BLaER1 treated with 17β-estradiol and CSF1 and Interleukin-3, amounts not matched to agents 10 nM and 100 nM (cell line): ENCODE measurements around the gene RCC2.

Source experiments
- H3K27ac ChIP-seq, 11 experiments: shearing (Covaris generic); formaldehyde crosslinking; 2 replicates each; pipeline ENCODE4 v1.8.1; 2022
- H3K27me3 ChIP-seq, 11 experiments: shearing (Covaris generic); formaldehyde crosslinking; 2 replicates each; pipeline ENCODE4 v1.8.1; 2022
- H3K36me3 ChIP-seq, 11 experiments: shearing (Covaris generic); formaldehyde crosslinking; 2 replicates each; pipeline ENCODE4 v1.8.1; 2022
- H3K4me1 ChIP-seq, 10 experiments: shearing (Covaris generic); formaldehyde crosslinking; 2 replicates each; pipeline ENCODE4 v1.8.1; 2022
- H3K4me2 ChIP-seq, 11 experiments: shearing (Covaris generic); formaldehyde crosslinking; 2 replicates each; pipeline ENCODE4 v1.8.1; 2022
- H3K4me3 ChIP-seq, 10 experiments: shearing (Covaris generic); formaldehyde crosslinking; 2 replicates each; pipeline ENCODE4 v1.8.1; 2022
- H3K9ac ChIP-seq, 11 experiments: shearing (Covaris generic); formaldehyde crosslinking; 2 replicates each; pipeline ENCODE4 v1.8.1; 2022
- H3K9me3 ChIP-seq, 11 experiments: shearing (Covaris generic); formaldehyde crosslinking; replicated peaks in 1 of 11; 2 replicates each; pipeline ENCODE4 v1.8.1; 2022
- H4K20me1 ChIP-seq, 11 experiments: shearing (Covaris generic); formaldehyde crosslinking; 2 replicates each; pipeline ENCODE4 v1.8.1; 2022
- Cebpa-rat ChIP-seq, 11 experiments: shearing (Covaris generic); IDR thresholded peaks; 2 replicates each; pipeline ENCODE4 v1.8.1; 2022

RCC2 gene

GRCh38 chr1:17405898-17406759 lies 33.3 kb downstream of the RCC2 start:
- H3K27me3 ChIP-seq: no peaks in the 10 kb centered on the region
- peaks cover 44 to 60% (median 54%) of the 10 kb centered on the region in 11 experiments for H3K36me3 ChIP-seq
- H3K9me3 ChIP-seq: no peaks in the 10 kb centered on the region
- H3K27ac ChIP-seq: no peak overlapping the region
- no peak overlapping the region for H3K4me2 ChIP-seq
- no peak overlapping the region for H3K9ac ChIP-seq
- peaks cover 0 to 15% (median 0%) of the 10 kb centered on the region in 10 experiments; a peak in 6 of 20 replicates for H3K4me1 ChIP-seq
- peaks cover 31 to 98% (median 78%) of the 10 kb centered on the region in 11 experiments; a peak in 21 of 22 replicates for H4K20me1 ChIP-seq
- H3K4me3 ChIP-seq: no peak overlapping the region
- TF ChIP-seq Cebpa-rat (IDR thresholded peaks at IDR 0.05): no peak

GRCh38 chr1:17404820-17405219 lies 34.7 kb downstream of the RCC2 start:
- Histone ChIP-seq H3K27ac (peak overlapping the region in 1 of 11 experiments; percentile 23; a peak in 2 of 22 replicates), H3K4me2 (no peak overlapping the region), H3K4me3 (no peak overlapping the region), H3K4me1 (peaks cover 0 to 15% (median 0%) of the 10 kb centered on the region in 10 experiments; a peak in 6 of 20 replicates), H3K36me3 (peaks cover 31 to 47% (median 41%) of the 10 kb centered on the region in 11 experiments), H3K9me3 (no peaks in the 10 kb centered on the region), H3K9ac (no peak overlapping the region; a peak in 1 of 22 replicates), H3K27me3 (no peaks in the 10 kb centered on the region), H4K20me1 (peaks cover 18 to 88% (median 65%) of the 10 kb centered on the region in 11 experiments; a peak in 21 of 22 replicates)
- no peak for TF ChIP-seq Cebpa-rat (IDR thresholded peaks at IDR 0.05)

GRCh38 chr1:17404034-17404684 lies 35.3 kb downstream of the RCC2 start:
- no peak for TF ChIP-seq Cebpa-rat (IDR thresholded peaks at IDR 0.05)
- Histone ChIP-seq H3K4me2 (no peak overlapping the region), H3K9me3 (no peaks in the 10 kb centered on the region), H3K4me3 (no peak overlapping the region), H3K4me1 (peaks cover 0 to 15% (median 0%) of the 10 kb centered on the region in 10 experiments; a peak in 6 of 20 replicates), H3K27ac (no peak overlapping the region), H4K20me1 (peaks cover 11 to 82% (median 58%) of the 10 kb centered on the region in 11 experiments; a peak in 21 of 22 replicates), H3K9ac (no peak overlapping the region), H3K27me3 (no peaks in the 10 kb centered on the region), H3K36me3 (peaks cover 24 to 40% (median 35%) of the 10 kb centered on the region in 11 experiments)

GRCh38 chr1:17403081-17403480 lies 36.4 kb downstream of the RCC2 start:
- Histone ChIP-seq H3K9me3 (no peaks in the 10 kb centered on the region), H3K4me3 (no peak overlapping the region), H3K9ac (no peak overlapping the region), H3K27me3 (no peaks in the 10 kb centered on the region), H3K4me1 (peaks cover 0 to 15% (median 0%) of the 10 kb centered on the region in 10 experiments; a peak in 6 of 20 replicates), H3K36me3 (peaks cover 13 to 29% (median 24%) of the 10 kb centered on the region in 11 experiments), H4K20me1 (peaks cover 10 to 71% (median 47%) of the 10 kb centered on the region in 11 experiments; a peak in 21 of 22 replicates), H3K27ac (no peak overlapping the region), H3K4me2 (no peak overlapping the region)
- TF ChIP-seq Cebpa-rat (IDR thresholded peaks at IDR 0.05): no peak

- H3K36me3 ChIP-seq: peaks cover 2 to 17% (median 11%) of the 10 kb centered on the region in 11 experiments; a peak in 20 of 22 replicates
- H4K20me1 ChIP-seq: peaks cover 6 to 59% (median 35%) of the 10 kb centered on the region in 11 experiments; a peak in 21 of 22 replicates
- no peak overlapping the region for H3K9ac ChIP-seq
- no peak for TF ChIP-seq Cebpa-rat (IDR thresholded peaks at IDR 0.05)
- H3K4me1 ChIP-seq: peaks cover 0 to 15% (median 0%) of the 10 kb centered on the region in 10 experiments; a peak in 6 of 20 replicates
- no peaks in the 10 kb centered on the region for H3K9me3 ChIP-seq
- no peak overlapping the region for H3K4me2 ChIP-seq
- no peak overlapping the region for H3K4me3 ChIP-seq
- H3K27me3 ChIP-seq: no peaks in the 10 kb centered on the region
- H3K27ac ChIP-seq: no peak overlapping the region
Measured at GRCh38 chr1:17401841-17402240, 37.6 kb downstream of the RCC2 start.

- Histone ChIP-seq H3K9me3 (no peaks in the 10 kb centered on the region), H3K27me3 (no peaks in the 10 kb centered on the region), H3K4me3 (no peak overlapping the region), H3K27ac (no peak overlapping the region), H3K9ac (no peak overlapping the region), H4K20me1 (peaks cover 3 to 48% (median 25%) of the 10 kb centered on the region in 11 experiments; a peak in 21 of 22 replicates), H3K36me3 (peaks cover 0 to 7% (median 2%) of the 10 kb centered on the region in 11 experiments; a peak in 11 of 22 replicates), H3K4me2 (no peak overlapping the region), H3K4me1 (peaks cover 0 to 13% (median 0%) of the 10 kb centered on the region in 10 experiments; a peak in 6 of 20 replicates)
- TF ChIP-seq Cebpa-rat (IDR thresholded peaks at IDR 0.05): no peak
Measured at GRCh38 chr1:17400725-17401341, 38.6 kb downstream of the RCC2 start.

- Histone ChIP-seq H3K4me1 (peaks cover 0 to 9% (median 3%) of the 10 kb centered on the region in 10 experiments; a peak in 9 of 20 replicates), H3K36me3 (no peaks in the 10 kb centered on the region), H3K9ac (no peak overlapping the region), H3K4me3 (no peak overlapping the region), H3K27me3 (no peaks in the 10 kb centered on the region), H3K9me3 (no peaks in the 10 kb centered on the region), H3K27ac (no peak overlapping the region), H4K20me1 (peaks cover 0 to 22% (median 2%) of the 10 kb centered on the region in 11 experiments; a peak in 6 of 22 replicates), H3K4me2 (no peak overlapping the region)
- TF ChIP-seq Cebpa-rat (IDR thresholded peaks at IDR 0.05): no peak
Measured at GRCh38 chr1:17397910-17398695, 41.4 kb downstream of the RCC2 start.

- Histone ChIP-seq H4K20me1 (no peaks in the 10 kb centered on the region; a peak in 1 of 22 replicates), H3K9me3 (no peaks in the 10 kb centered on the region), H3K9ac (no peak overlapping the region), H3K27me3 (no peaks in the 10 kb centered on the region), H3K4me1 (peaks cover 0 to 16% (median 3%) of the 10 kb centered on the region in 10 experiments; a peak in 9 of 20 replicates), H3K4me3 (no peak overlapping the region), H3K36me3 (no peaks in the 10 kb centered on the region), H3K4me2 (peak overlapping the region in 5 of 11 experiments; percentile 21 to 54 (median 48); a peak in 6 of 22 replicates), H3K27ac (no peak overlapping the region)
- no peak for TF ChIP-seq Cebpa-rat (IDR thresholded peaks at IDR 0.05)
Measured at GRCh38 chr1:17393230-17393629, 46.2 kb downstream of the RCC2 start.
